IPS-18c (cell line): ENCODE measurements around the gene NRXN2.
A peak's percentile ranks its signal among the peaks of the same experiment; 100 is the strongest.

Experiments
- H3K4me3 ChIP-seq: 2 replicates; pipeline ENCODE4 v1.7.0; 2013; ENCODE audit warnings: low read depth, mild to moderate bottlenecking, low read length, moderate library complexity; ENCODE audit not compliant: insufficient read depth
- H3K9me3 ChIP-seq: one replicate; pipeline ENCODE4 v1.6.1; 2013; ENCODE audit warnings: mild to moderate bottlenecking, low read length, moderate library complexity; ENCODE audit not compliant: control insufficient read depth, insufficient read depth

The NRXN2 gene

GRCh38 chr11:64639885-64640284, 83.1 kb downstream of the NRXN2 start:
- peaks cover 2% of the 10 kb centered on the region for H3K9me3 ChIP-seq
- H3K4me3 ChIP-seq: no peak overlapping the region

GRCh38 chr11:64638829-64639228, 84.2 kb downstream of the NRXN2 start:
- Histone ChIP-seq H3K4me3 (0 out of 2 replicates have a peak overlapping the region, but pooled peaks have one; percentile 47), H3K9me3 (peaks cover 2% of the 10 kb centered on the region)

- H3K9me3 ChIP-seq: peaks cover 2% of the 10 kb centered on the region
- H3K4me3 ChIP-seq: peak overlapping the region; percentile 47
Measured at GRCh38 chr11:64638018-64638665, 84.9 kb downstream of the NRXN2 start.

GRCh38 chr11:64637334-64638017, 85.5 kb downstream of the NRXN2 start:
- Histone ChIP-seq H3K4me3 (peak overlapping the region; percentile 47), H3K9me3 (peaks cover 2% of the 10 kb centered on the region)

- Histone ChIP-seq H3K4me3 (no peak overlapping the region), H3K9me3 (peaks cover 3% of the 10 kb centered on the region)
Measured at GRCh38 chr11:64633555-64634159, 89.3 kb downstream of the NRXN2 start.

- peaks cover 3% of the 10 kb centered on the region for H3K9me3 ChIP-seq
- no peak overlapping the region for H3K4me3 ChIP-seq
Measured at GRCh38 chr11:64632654-64633053, 90.3 kb downstream of the NRXN2 start.

- H3K9me3 ChIP-seq: peaks cover 3% of the 10 kb centered on the region
- H3K4me3 ChIP-seq: no peak overlapping the region
Measured at GRCh38 chr11:64632237-64632636, 90.8 kb downstream of the NRXN2 start.

- Histone ChIP-seq H3K4me3 (no peak overlapping the region), H3K9me3 (peaks cover 3% of the 10 kb centered on the region)
Measured at GRCh38 chr11:64631675-64632074, 91.3 kb downstream of the NRXN2 start.

- H3K9me3 ChIP-seq: peaks cover 3% of the 10 kb centered on the region
- no peak overlapping the region; the same call in 1 of the 2 replicates for H3K4me3 ChIP-seq
Measured at GRCh38 chr11:64629796-64630562, 93.0 kb downstream of the NRXN2 start.

GRCh38 chr11:64629103-64629502, 93.9 kb downstream of the NRXN2 start:
- Histone ChIP-seq H3K9me3 (peaks cover 3% of the 10 kb centered on the region), H3K4me3 (no peak overlapping the region)

- H3K9me3 ChIP-seq: peaks cover 3% of the 10 kb centered on the region
Measured at GRCh38 chr11:64628596-64628995, 94.4 kb downstream of the NRXN2 start.

GRCh38 chr11:64627371-64627770, 95.6 kb downstream of the NRXN2 start:
- Histone ChIP-seq H3K4me3 (no peak overlapping the region), H3K9me3 (peaks cover 3% of the 10 kb centered on the region)

More at GRCh38 chr11:64628596-64628995, 94.4 kb downstream of the NRXN2 start:
- no peak overlapping the region for H3K4me3 ChIP-seq

GRCh38 chr11:64626637-64627036, 96.4 kb downstream of the NRXN2 start:
- Histone ChIP-seq H3K9me3 (peaks cover 3% of the 10 kb centered on the region), H3K4me3 (no peak overlapping the region)

GRCh38 chr11:64624883-64625481, 98.0 kb downstream of the NRXN2 start:
- no peak overlapping the region for H3K4me3 ChIP-seq
- H3K9me3 ChIP-seq: no peaks in the 10 kb centered on the region

GRCh38 chr11:64622681-64623080, 100.3 kb downstream of the NRXN2 start:
- H3K4me3 ChIP-seq: no peak overlapping the region
- H3K9me3 ChIP-seq: no peaks in the 10 kb centered on the region

GRCh38 chr11:64621283-64622019, 101.5 kb downstream of the NRXN2 start:
- H3K4me3 ChIP-seq: no peak overlapping the region

More at GRCh38 chr11:64621283-64622019, 101.5 kb downstream of the NRXN2 start:
- no peaks in the 10 kb centered on the region for H3K9me3 ChIP-seq
